ENCODE results near the gene HCN4.

DNA sequence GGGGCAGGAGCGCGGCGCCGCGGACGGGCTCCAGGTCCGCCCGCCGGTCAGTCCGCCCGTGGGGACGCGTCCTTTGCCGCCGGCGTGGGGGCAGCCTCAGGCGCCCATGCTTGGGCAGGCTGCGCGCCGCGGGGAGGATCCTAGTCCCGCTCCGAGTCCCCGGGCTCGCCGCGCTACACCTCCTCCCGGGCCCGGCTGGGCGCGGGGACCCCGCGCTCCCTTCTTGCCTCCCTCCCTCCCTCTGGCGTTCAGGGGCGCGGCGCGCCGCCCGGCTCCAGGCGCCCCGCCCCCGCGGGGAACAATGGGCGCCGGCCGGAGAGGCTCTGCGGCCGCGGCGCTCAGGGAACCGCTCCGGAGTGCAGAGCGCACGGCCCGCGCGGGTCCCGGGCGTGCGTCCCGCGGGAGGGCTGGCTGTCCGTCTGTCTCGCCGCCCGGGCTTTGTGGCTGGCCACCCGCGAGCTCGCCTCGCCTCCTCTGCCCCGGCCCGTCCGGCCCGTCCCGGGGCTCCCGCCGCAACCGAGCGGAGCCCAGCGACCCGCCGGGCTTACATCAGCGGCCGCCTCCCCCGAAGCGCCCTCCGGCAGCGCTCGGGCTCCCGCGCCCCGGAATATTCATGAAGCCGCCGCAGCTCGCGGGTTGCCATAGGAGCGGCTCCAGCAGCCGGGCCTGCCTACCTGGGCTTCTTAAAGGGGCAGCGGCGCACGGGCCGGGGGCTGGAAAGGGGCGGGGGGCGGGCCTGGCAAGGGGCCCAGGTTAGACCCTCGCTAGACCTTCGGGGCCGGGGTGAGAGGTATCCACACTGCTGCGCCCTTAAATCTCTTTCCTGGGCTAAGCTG is at the start of gene HCN4:
- TF ChIP-seq CTCF (IDR thresholded peaks at IDR 0.05; ENCODE audit: low read depth, low read length) (no peak), EZH2phosphoT487 (IDR thresholded peaks at IDR 0.05; ENCODE audit: low read depth) (no peak)

Measured in OCI-LY3 (cell line).